ENCODE data around the gene LEMD1. TPM values are rescaled to one million over a fixed set of nuclear protein-coding genes. Genes with fewer than 3 reads are reported as not detected.

LEMD1 gene
- total RNA-seq, 1 donor from 2014 or later, result 15.0 TPM

GRCh38 chr1:205465392-205465791 is 43.5 kb upstream of the LEMD1 start:
- Mint-ChIP-seq H3K4me3 (no peak overlapping the region), H3K27me3 (ENCODE audit: insufficient read depth, low read depth) (peaks cover 9% of the 10 kb centered on the region), H3K4me1 (peaks cover 17% of the 10 kb centered on the region), H3K27ac (no peak overlapping the region), H3K9me3 (no peaks in the 10 kb centered on the region), H3K36me3 (no peaks in the 10 kb centered on the region)
- Histone ChIP-seq H3K9ac (no peak overlapping the region), H3K79me2 (ENCODE audit: low read depth) (no peaks in the 10 kb centered on the region), H3K4me1 (peaks cover 8% of the 10 kb centered on the region), H3F3A (ENCODE audit: low read depth) (peaks cover 13% of the 10 kb centered on the region), H3K9me3 (ENCODE audit: low read depth) (no peaks in the 10 kb centered on the region), H2AFZ (replicated peaks) (no peak overlapping the region), H3K27me3 (peaks cover 3% of the 10 kb centered on the region), H4K20me1 (ENCODE audit: low read depth) (no peaks in the 10 kb centered on the region), H3K4me3 (no peak overlapping the region), H3K4me2 (no peak overlapping the region), H3K36me3 (no peaks in the 10 kb centered on the region), H3K27ac (no peak overlapping the region)
- TF ChIP-seq EZH2 (IDR thresholded peaks at IDR 0.05) (no peak), EZH2phosphoT487 (IDR thresholded peaks at IDR 0.05) (no peak)
- TF ChIP-seq, protein P1, sequence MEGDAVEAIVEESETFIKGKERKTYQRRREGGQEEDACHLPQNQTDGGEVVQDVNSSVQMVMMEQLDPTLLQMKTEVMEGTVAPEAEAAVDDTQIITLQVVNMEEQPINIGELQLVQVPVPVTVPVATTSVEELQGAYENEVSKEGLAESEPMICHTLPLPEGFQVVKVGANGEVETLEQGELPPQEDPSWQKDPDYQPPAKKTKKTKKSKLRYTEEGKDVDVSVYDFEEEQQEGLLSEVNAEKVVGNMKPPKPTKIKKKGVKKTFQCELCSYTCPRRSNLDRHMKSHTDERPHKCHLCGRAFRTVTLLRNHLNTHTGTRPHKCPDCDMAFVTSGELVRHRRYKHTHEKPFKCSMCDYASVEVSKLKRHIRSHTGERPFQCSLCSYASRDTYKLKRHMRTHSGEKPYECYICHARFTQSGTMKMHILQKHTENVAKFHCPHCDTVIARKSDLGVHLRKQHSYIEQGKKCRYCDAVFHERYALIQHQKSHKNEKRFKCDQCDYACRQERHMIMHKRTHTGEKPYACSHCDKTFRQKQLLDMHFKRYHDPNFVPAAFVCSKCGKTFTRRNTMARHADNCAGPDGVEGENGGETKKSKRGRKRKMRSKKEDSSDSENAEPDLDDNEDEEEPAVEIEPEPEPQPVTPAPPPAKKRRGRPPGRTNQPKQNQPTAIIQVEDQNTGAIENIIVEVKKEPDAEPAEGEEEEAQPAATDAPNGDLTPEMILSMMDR (IDR thresholded peaks at IDR 0.05), result no peak
- no peak for DNase-seq (ENCODE audit: low spot score)

- H3K4me1 Mint-ChIP-seq, result peaks cover 21% of the 10 kb centered on the region
- no peak overlapping the region for H3K9ac ChIP-seq
- peak; percentile 90 for DNase-seq (ENCODE audit: low spot score)
- no peaks in the 10 kb centered on the region for H3K36me3 ChIP-seq
- peaks cover 5% of the 10 kb centered on the region for H3K36me3 Mint-ChIP-seq
- no peak overlapping the region for H3K27ac ChIP-seq
- H3K4me2 ChIP-seq, result no peak overlapping the region
- no peak for TF ChIP-seq EZH2phosphoT487 (IDR thresholded peaks at IDR 0.05)
- no peak for TF ChIP-seq EZH2 (IDR thresholded peaks at IDR 0.05)
- TF ChIP-seq, protein P1 (IDR thresholded peaks at IDR 0.05), result no peak
- no peak overlapping the region for H3K4me3 ChIP-seq
- no peak overlapping the region for H3K4me3 Mint-ChIP-seq
- no peaks in the 10 kb centered on the region for H3K9me3 Mint-ChIP-seq
- peaks cover 3% of the 10 kb centered on the region for H3K27me3 ChIP-seq
- peaks cover 28% of the 10 kb centered on the region for H3K79me2 ChIP-seq (ENCODE audit: low read depth)
- peaks cover 62% of the 10 kb centered on the region for H3F3A ChIP-seq (ENCODE audit: low read depth)
- H2AFZ ChIP-seq (replicated peaks), result no peak overlapping the region
- peaks cover 28% of the 10 kb centered on the region for H3K4me1 ChIP-seq
- H4K20me1 ChIP-seq (ENCODE audit: low read depth), result peaks cover 35% of the 10 kb centered on the region
- no peak overlapping the region for H3K27ac Mint-ChIP-seq
- H3K9me3 ChIP-seq (ENCODE audit: low read depth), result no peaks in the 10 kb centered on the region
- peaks cover 10% of the 10 kb centered on the region for H3K27me3 Mint-ChIP-seq (ENCODE audit: insufficient read depth, low read depth)
Observed at GRCh38 chr1:205458777-205459566, 37.1 kb upstream of the LEMD1 start.

DNA sequence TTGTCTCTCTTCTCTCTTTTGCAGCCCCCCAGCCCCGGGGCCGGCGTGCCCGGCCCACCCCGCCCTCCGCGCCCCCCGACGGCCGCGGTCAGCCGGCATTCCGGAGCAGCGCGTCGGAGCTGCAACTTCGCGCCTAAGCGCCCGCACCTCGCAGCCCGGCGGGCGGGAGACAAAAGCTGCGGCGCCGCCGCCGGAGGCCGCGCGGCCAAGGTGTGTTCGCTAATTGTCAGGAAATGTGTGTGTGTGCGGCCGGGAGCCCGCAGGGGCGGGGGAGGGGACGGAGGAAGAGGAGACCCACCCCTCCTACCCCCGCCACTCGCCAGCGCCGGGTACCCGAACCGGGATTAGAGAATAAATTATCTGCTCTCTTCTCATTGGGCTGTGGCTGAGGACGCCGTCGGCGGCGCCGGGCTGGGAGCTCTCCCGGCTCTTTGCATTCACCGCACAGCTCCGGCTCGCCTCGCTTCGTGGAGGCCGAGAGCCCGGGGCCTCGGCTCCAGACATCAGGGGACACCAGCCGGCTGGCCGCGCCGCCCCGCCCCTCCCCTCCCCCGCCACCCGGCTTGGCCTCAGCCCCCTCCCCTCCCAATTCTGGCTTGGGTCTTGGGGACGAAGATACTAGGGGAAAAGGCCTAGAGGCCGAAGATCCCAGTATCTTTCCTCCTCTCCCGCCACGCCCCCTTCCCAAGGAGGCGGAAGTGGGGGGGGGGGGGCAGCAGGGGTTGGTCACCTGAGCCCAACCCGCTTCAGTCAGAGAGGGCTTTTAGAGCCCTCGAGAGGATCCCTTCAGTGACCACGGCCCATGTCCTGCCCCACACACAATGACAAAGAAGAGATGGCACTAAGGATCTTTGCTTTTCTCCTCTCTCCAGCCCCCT is 35.3 kb upstream of the LEMD1 start:
- peaks cover 3% of the 10 kb centered on the region for H3K27me3 ChIP-seq
- peaks cover 45% of the 10 kb centered on the region for H3K4me1 ChIP-seq
- peaks cover 54% of the 10 kb centered on the region for H4K20me1 ChIP-seq (ENCODE audit: low read depth)
- Mint-ChIP-seq H3K9me3 (no peaks in the 10 kb centered on the region), H3K36me3 (peaks cover 5% of the 10 kb centered on the region), H3K4me3 (peak overlapping the region; percentile 95), H3K4me1 (peaks cover 40% of the 10 kb centered on the region), H3K27ac (peak overlapping the region; percentile 23), H3K27me3 (ENCODE audit: insufficient read depth, low read depth) (peaks cover 10% of the 10 kb centered on the region)
- peak overlapping the region; percentile 85 for H3K4me3 ChIP-seq
- H3K36me3 ChIP-seq, result no peaks in the 10 kb centered on the region
- peaks cover 77% of the 10 kb centered on the region for H3F3A ChIP-seq (ENCODE audit: low read depth)
- no peak overlapping the region for H2AFZ ChIP-seq (replicated peaks)
- peak; percentile 93 for DNase-seq (ENCODE audit: low spot score)
- peak overlapping the region; percentile 81 for H3K27ac ChIP-seq
- H3K9me3 ChIP-seq (ENCODE audit: low read depth), result no peaks in the 10 kb centered on the region
- TF ChIP-seq EZH2 (IDR thresholded peaks at IDR 0.05) (no peak), EZH2phosphoT487 (IDR thresholded peaks at IDR 0.05) (peak; percentile 19)
- H3K4me2 ChIP-seq, result peak overlapping the region; percentile 86
- peaks cover 41% of the 10 kb centered on the region for H3K79me2 ChIP-seq (ENCODE audit: low read depth)
- H3K9ac ChIP-seq, result peak overlapping the region; percentile 29

Data from neural progenitor cell (in vitro differentiated cells).